Activated CD8-positive, alpha-beta memory T cell treated with anti-CD3 and anti-CD28 coated beads for 24 hours (primary cell): ENCODE results near the gene FGF6.
"Not testable (repeated sequence)": the region's sequence is repeated elsewhere in the genome, so short reads cannot be mapped to it uniquely, and the experiment has no call there.

Experiments
- DNase-seq: peaks from one replicate; pipeline ENCODE4 v3.0.0-alpha.2; 2020

FGF6 gene

GRCh38 chr12:4445156-4446101, at the start of gene FGF6:
FGF6 (minus strand) TSS chr12:4445815; CDS start chr12:4445570, 245 bp downstream.
- peak; percentile 41 for DNase-seq

- no peak for DNase-seq
These were observed 45.4 kb upstream of the FGF6 start for GRCh38 chr12:4490973-4491372.

GRCh38 chr12:4489556-4489955, 43.9 kb upstream of the FGF6 start:
- DNase-seq: no peak

- no peak for DNase-seq
These were observed 41.4 kb upstream of the FGF6 start for GRCh38 chr12:4486980-4487379.

- no peak for DNase-seq
These were observed 40.6 kb upstream of the FGF6 start for GRCh38 chr12:4486049-4486699.

GRCh38 chr12:4483885-4484823, 38.5 kb upstream of the FGF6 start:
- no peak for DNase-seq

- no peak for DNase-seq
These were observed 37.3 kb upstream of the FGF6 start for GRCh38 chr12:4482936-4483335.

- DNase-seq: no peak
These were observed 33.3 kb upstream of the FGF6 start for GRCh38 chr12:4478933-4479332.

- no peak for DNase-seq
These were observed 31.5 kb upstream of the FGF6 start for GRCh38 chr12:4477129-4477528.

GRCh38 chr12:4472046-4472445, 26.4 kb upstream of the FGF6 start:
- DNase-seq: no peak

- DNase-seq: no peak
These were observed 25.6 kb upstream of the FGF6 start for GRCh38 chr12:4471256-4471655.

GRCh38 chr12:4468994-4469393, 23.4 kb upstream of the FGF6 start:
- DNase-seq: no peak

GRCh38 chr12:4460761-4461160, 15.1 kb upstream of the FGF6 start:
- no peak for DNase-seq

- DNase-seq: not testable (repeated sequence)
These were observed 10.2 kb upstream of the FGF6 start for GRCh38 chr12:4455849-4456248.

GRCh38 chr12:4454315-4454860, 8.8 kb upstream of the FGF6 start:
- no peak for DNase-seq

- DNase-seq: no peak
These were observed 6.1 kb upstream of the FGF6 start for GRCh38 chr12:4451694-4452093.

- DNase-seq: no peak
These were observed 5.0 kb upstream of the FGF6 start for GRCh38 chr12:4450551-4451112.

- DNase-seq: peak; percentile 38
These were observed 4.2 kb upstream of the FGF6 start for GRCh38 chr12:4449851-4450221.

- peak; percentile 40 for DNase-seq
These were observed 3.6 kb upstream of the FGF6 start for GRCh38 chr12:4448943-4449850.

GRCh38 chr12:4448371-4448940, 2.8 kb upstream of the FGF6 start:
- DNase-seq: peak; percentile 9

GRCh38 chr12:4447151-4447550, 1.5 kb upstream of the FGF6 start:
- peak; percentile 15 for DNase-seq
